GM18873 (cell line): Measurements from ENCODE around the gene SDK1.

Experiments used
- ATAC-seq: cut with Tn5 transposase; IDR thresholded peaks from one replicate; pipeline ENCODE4 v1.9.1; 2021; ENCODE audit warnings: mild to moderate bottlenecking, moderate library complexity, moderate number of reproducible peaks; ENCODE audit not compliant: unreplicated experiment, low FRiP score

SDK1 gene

GRCh38 chr7:4020086-4020485 lies 719.0 kb downstream of the SDK1 start:
- ATAC-seq: no peak

DNA sequence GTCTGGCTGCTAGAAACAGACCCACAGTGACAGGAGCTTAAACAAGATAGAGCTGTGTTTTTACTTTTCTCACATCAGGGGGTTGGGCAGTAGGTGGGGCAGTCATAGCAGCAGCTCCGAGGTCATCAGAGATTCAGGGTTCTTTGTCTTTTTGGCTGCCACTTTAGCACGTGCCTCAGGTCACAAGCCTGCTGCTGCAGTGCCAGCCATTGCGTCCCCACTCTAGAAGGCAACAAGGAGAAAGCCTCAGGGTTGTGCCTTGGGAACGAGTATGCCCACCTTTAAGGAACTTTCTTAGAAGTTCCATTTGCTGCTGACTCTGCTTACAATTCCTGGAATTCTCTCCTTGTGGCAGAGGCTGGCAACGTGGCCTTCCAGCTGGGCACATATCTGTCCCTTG lies 720.4 kb downstream of the SDK1 start:
- no peak for ATAC-seq

DNA sequence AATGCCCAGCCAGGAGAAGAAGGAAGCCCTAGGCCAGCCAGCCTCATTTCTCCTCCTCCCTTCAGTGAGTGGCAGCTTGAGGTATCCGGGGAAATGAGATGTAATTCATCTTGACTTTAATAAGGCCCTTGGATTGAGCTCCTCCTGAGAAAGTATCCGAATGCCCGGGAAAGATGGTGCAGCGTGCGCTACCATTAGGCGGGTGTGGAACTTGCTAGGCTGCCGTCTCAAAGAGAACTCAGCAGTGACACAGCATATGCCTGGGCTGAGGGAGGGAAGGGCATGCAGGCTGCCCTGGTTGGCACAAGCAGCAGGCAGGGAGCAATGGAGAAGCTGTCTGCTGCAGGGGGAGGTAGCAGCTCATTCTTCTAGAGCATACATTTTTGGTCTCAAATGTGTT lies 721.2 kb downstream of the SDK1 start:
- ATAC-seq: no peak

DNA sequence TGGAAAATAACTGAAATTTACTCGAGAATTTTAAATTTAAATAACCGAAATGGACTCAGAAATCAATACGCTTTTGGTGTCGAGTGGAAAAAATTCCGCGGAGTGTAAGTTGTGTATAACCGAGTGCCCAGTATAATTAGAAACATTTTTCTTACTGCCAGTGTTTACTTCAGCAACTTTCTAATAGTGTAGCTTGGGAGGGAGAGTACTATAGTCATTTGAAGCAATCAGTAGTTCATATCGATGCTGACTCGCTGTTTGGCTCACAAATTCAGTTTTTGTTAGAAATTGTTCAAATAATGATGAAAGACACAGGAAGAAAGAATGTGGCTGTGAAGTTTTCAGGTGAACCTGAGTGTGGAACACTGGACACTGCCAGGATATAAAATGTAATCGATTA lies 722.5 kb downstream of the SDK1 start:
- no peak for ATAC-seq

DNA sequence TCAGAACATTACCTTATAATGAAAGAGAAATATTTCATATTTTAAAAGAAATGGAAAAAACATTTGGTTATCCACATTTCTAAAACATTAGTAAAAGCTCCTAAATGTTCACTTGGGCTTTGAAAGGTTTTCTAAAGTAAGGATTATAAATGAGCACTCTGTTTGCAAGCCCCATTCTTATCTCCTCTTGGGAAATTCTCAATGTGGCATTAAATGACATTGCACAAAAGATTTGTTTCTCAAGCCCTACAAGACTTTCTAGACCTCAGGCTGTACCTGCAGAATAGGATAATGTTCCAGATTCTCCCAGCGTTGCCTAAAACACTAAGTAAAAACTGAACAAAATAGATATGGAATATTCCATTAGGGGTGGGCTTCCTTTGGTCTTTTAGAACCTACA lies 723.1 kb downstream of the SDK1 start:
- no peak for ATAC-seq

DNA sequence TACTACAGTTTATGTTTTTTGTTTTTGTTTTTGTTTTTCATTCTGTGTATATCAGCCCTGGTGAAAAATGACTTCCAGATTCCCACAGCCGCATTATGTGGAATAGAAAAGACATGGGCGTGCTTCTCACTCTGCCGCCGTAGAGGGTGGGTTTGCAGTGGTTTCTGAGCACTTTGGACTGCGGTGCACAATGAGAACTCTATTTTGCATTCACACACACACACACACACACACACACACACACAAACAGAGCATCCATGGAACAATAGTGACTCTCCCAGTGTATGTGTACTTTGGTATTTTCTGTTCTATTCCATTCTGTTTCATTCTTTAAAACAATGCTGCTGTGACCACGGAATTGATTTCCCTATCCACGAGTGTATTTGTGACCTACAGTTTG lies 723.8 kb downstream of the SDK1 start:
- no peak for ATAC-seq

GRCh38 chr7:4025210-4025609 lies 724.2 kb downstream of the SDK1 start:
- ATAC-seq: no peak

GRCh38 chr7:4025694-4026615 lies 724.9 kb downstream of the SDK1 start:
- no peak for ATAC-seq

DNA sequence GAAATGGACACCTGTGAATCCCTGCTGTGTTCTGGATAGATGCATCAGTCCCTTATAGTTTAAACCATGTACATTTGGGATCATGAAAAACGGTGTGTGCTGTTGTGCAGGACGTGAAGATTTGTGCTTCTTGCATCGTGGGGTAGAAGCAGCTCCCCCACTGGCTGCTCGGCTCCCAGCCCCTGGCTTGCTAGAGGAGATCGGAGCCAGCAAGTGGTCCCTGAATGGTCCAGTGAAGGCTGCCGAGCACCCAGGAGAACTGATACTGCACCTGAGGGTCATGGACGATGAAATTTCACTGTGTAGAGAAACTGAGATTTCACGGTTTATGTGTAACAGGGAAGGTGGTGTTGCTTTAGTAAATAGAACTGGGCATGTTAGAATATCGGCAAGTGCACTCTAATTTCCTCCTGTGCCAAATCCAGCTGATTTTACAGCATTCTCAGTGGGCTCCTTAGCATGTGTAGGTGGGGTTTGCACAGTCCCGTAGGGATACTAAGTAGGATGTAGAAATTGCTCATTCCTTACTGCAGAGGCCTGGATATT lies 726.0 kb downstream of the SDK1 start:
- ATAC-seq: no peak

DNA sequence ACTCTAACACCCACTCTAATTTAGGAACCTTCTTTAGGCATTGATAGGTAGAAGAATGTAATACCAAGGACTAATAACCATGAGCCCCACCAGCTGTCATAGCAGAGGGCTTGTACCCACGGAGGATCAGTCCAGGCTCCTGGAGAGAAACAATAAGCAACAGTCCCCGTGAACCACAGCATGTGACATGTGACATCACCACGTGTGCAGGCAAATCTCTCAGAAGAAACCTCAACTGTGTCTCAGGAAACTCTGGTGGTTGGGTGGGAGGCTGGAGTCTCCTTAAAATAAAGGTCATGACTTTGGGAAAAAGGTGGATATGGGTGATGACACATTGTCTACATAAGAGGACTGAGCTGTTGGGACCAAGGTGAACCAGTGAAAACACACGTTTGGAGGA lies 727.2 kb downstream of the SDK1 start:
- ATAC-seq: no peak

- no peak for ATAC-seq
These were observed 728.9 kb downstream of the SDK1 start for GRCh38 chr7:4029941-4030340.

- no peak for ATAC-seq
These were observed 729.4 kb downstream of the SDK1 start for GRCh38 chr7:4030346-4030950.

GRCh38 chr7:4033996-4034395 lies 732.9 kb downstream of the SDK1 start:
- no peak for ATAC-seq

DNA sequence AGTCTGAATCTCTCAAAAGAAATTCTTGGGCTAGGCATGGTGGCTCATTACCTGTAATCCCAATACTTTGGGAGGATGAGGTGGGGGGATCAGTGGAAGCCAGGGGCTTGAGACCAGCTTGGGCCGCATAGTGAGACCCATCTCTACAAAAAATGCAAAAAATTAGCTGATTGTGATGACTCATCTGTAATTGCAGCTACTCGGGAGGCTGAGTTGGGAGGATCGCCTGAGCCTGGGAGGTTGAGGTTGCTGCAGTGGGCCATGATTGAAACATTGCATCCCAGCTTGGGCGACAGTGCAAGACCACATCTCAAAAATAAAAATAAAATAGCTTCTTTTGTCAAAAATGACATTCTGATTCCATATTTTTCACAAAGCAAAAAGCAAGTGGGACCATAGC lies 736.3 kb downstream of the SDK1 start:
- ATAC-seq: no peak

DNA sequence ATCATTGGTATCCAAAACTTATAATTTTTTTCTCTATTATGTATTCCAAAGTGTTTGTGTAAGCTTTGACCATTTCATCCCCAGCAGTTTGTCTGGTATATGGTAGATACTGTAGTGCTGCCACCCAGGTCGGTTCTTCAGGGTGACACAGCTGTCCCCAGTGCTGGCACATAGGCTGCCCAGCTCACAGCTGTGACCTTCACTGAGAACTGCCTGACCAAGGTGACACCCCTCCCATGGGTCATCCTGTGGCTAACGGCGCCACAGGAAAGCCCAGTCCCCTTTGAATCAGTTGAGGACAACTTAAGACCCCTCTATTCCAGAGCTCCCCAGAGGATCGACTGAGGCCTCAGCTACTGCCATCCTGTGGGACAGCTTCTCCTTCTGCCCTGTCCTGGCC lies 736.8 kb downstream of the SDK1 start:
- ATAC-seq: no peak

DNA sequence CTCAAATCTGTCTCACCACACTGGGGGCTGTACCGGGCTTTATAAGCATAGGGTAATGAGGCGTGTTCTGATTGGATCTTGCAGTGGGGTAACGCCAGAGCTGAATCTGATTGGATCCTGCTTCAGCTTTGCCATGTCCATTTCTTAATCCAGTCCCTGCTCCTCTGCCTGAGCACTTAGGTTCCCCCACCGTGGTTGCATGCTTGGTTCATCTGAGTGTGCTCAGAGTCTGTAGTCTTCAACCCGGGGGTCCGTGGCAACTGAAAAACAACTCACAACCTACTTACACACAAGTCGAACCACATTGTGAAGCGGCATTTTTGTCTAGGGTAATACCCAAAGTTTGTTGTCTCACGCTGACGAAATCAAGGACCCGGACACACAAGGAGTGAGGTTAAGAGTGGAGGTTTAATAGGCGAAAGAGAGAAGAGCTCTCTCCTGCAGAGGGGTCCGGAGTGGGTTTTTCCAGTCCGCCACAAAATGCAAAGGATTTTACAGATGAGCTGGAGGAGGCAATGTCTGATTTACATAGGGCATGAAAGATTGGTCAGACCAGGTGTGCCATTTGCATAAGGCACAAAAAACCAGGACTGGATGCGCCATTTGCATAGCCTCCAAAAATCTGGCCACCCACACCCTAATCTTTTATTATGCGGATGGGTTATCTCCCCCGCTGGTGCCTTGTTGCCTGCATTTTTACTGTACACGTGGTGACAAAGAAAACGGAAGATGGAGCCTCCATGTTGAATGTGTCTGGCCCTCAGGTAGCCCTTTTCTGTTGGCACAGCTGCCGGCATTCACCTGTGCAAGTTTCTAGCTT lies 739.3 kb downstream of the SDK1 start:
- no peak for ATAC-seq

GRCh38 chr7:4042402-4043045 lies 741.5 kb downstream of the SDK1 start:
- ATAC-seq: no peak

DNA sequence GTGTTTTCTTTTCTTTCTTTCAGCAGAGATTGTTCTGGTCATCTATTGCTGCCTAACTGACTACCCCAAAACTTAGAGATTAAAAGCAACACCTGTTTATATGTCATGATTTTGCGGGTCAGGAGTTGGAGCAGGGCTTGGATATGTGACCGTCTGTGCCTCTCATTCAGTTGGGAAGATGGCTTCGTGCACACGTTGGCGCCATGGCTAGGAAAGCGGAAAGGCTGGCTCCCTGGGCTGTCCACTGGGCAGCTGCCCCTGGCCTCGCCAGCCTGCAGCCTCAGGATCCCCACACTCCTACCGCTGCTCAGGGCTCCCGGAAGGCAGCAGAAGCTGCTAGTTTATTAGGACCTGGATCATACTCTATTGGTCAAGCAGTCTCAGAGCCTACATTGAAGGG lies 742.9 kb downstream of the SDK1 start:
- ATAC-seq: no peak

DNA sequence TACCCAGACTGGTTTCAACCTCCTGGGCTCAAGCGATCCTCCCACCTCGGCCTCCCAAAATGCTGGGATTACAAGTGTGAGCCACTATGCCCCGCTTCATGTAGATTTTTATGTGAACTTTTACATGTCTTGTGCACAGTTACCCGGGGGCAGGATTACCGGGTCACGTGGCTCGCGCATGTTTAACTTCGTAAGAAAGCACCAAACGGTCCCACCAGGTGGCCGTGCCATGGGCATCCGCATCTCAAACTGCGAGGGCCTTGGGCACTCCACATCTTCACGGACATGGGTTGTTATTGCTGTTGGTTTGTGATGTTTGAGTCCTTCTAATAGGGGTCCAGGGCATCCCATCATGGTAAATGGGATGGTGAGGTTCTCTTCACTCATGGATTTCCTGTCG lies 744.4 kb downstream of the SDK1 start:
- ATAC-seq: no peak

DNA sequence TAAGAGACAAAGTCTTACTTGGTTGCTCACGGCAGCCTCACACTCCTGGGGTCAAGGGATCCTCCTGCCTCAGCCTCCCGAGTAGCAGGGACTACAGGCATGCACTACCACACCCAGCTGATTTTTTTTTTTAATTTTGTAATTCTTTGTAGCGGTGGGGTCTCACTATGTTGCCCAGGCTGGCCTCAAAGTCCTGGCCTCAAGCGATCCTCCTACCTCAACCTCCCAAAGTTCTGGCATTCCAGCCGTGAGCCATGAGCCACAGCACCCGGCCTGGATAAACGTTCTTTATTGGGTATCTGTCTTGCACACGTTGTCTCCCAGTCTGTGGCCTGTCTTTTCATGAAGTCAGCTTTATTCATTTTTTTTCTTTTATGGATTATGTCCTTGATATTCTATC lies 744.9 kb downstream of the SDK1 start:
- ATAC-seq: no peak
